Adrenal gland (tissue), 12 donors: ENCODE results near the gene RALGAPB. TPM values are rescaled to one million over a fixed set of nuclear protein-coding genes. Genes with fewer than 3 reads are reported as not detected.

Experiments used
- DNase-seq, 7 donors: peaks; one replicate each; pipeline ENCODE4 v3.0.0-alpha.2; 2019 to 2020
- H3K27ac ChIP-seq, 5 donors: fragments of 200-600 bp; sonication (generic) in 4 of 5; 1 replicate in 3 of 5; 2 replicates in 2 of 5; pipeline versions ENCODE4 v1.5.1 to v1.8.0; 2016 to 2020; ENCODE audit warnings: mild to moderate bottlenecking in 1 of 5
- H3K27me3 ChIP-seq: fragments of 200-600 bp; 2 replicates; pipeline ENCODE4 v1.8.0; 2021
- H3K36me3 ChIP-seq, 2 donors: fragments of 200-600 bp; replicated peaks in 1 of 2; 1 replicate in 1 of 2; 2 replicates in 1 of 2; pipeline versions ENCODE4 v1.5.1 to v1.8.0; 2018 to 2022
- H3K4me1 ChIP-seq, 2 donors: fragments of 200-600 bp; replicated peaks in 1 of 2; 1 replicate in 1 of 2; 2 replicates in 1 of 2; pipeline versions ENCODE4 v1.5.1 to v1.8.0; 2018 to 2021
- H3K4me3 ChIP-seq, 4 donors: fragments of 200-600 bp; sonication (generic) in 3 of 4; one replicate each; pipeline ENCODE4 v1.5.1; 2016 to 2018
- H3K9me3 ChIP-seq, 3 donors: fragments of 200-600 bp; sonication (generic) in 1 of 3; replicated peaks in 1 of 3; 1 replicate in 2 of 3; 2 replicates in 1 of 3; pipeline versions ENCODE4 v1.5.1 to v1.8.0; 2016 to 2021
- POLR2A ChIP-seq, 2 donors: fragments of 450-650 bp; IDR thresholded peaks; one replicate each; pipeline ENCODE4 v1.6.1; 2017; ENCODE audit warnings: antibody characterized with exemption in 2 of 2, mild to moderate bottlenecking in 2 of 2, moderate library complexity in 1 of 2
- WGBS, 4 donors: extraction: QIAGEN DNeasy Blood & Tissue Kit in 2 of 4; methylation state at CpG; one replicate each; pipeline versions ENCODE4 v1.1.5 to v1.1.7; 2013 to 2017; 5-methylcytosine and 5-hydroxymethylcytosine counted together
- intact Hi-C, 2 donors: fragments of 100-400 bp; cut with DNase I; formaldehyde crosslinking; loops; one replicate each; pipeline versions ENCODE4 v1.14.1 to v1.15.0; 2022 to 2023
- polyA plus RNA-seq, 3 donors: library from polyadenylated mRNA; stranded (reverse); fragments of 200-250 nt in 2 of 3; fragments of 350-450 nt in 1 of 3; fragmentation: Illumina TruSeq in 1 of 3; extraction: RNeasy Lipid Tissue Mini Kit (QIAGEN cat#74804) in 1 of 3; gene quantifications; one replicate each; pipeline ENCODE4 v1.2.3, GENCODE V29; 2013 to 2014
- total RNA-seq, 9 donors: library from RNA; depleted of rRNA in 4 of 9; stranded (reverse); fragments of >200 nt in 4 of 9; fragments of 120-200 nt in 1 of 9; fragmentation: NEBNext Ultra II Directional in 1 of 9; extraction: Animal tissue kit (Norgen Biotek cat#: 25700) in 1 of 9; gene quantifications; one replicate each; pipeline versions ENCODE4 v1.1.0 to v1.2.4, GENCODE V29; 2013 to 2023
- TF ChIP-seq, protein P1 (sequence below), 6 experiments: fragments of 450-650 bp in 4 of 6; fragments of 200-600 bp in 2 of 6; sonication (generic) in 1 of 6; IDR thresholded peaks; 1 replicate in 5 of 6; 2 replicates in 1 of 6; pipeline versions ENCODE4 v1.5.1 to v1.8.0; 2016 to 2021; ENCODE audit warnings: antibody characterized with exemption in 6 of 6, mild to moderate bottlenecking in 2 of 6, moderate library complexity in 1 of 6
- donor health status: healthy with polysubstance abuse.
- donor health status: Bipolar disorder and iron deficiency.
- donor health status: DM: yes; HTN: yes; CAD: no.
- donor health status: DM: no; HTN: no; CAD: no.
- donor health status: DM: no; HTN: no; CAD: no.
- donor health status: DM: yes; HTN: yes; CAD: no.

The RALGAPB gene
- total and polyA plus RNA-seq, 12 donors, result 11.7 to 44.7 (median 31.7) TPM

DNA sequence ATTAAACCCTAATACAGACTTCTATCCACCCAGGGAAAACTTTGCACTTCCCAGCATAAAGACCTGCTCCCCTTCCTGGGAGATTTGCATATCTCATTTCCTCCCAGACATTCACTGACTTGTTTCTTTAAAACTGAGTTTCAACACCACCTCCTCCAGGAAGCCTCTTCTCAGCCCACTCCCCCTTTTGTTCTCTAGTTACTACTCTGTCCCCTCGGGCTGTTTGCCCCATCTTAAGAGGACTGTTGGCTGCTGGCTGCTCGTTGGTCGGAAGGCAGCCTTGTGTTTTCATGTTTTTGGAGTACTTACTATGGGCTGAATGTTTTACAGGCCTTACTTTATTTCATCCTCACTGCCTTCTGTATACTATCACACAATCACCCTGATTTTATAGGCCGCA is 135.5 kb downstream of the RALGAPB start:
- H3K4me1 ChIP-seq, result no peaks in the 10 kb centered on the region
- no peaks in the 10 kb centered on the region for H3K36me3 ChIP-seq
- no peaks in the 10 kb centered on the region for H3K9me3 ChIP-seq
- TF ChIP-seq, protein P1, sequence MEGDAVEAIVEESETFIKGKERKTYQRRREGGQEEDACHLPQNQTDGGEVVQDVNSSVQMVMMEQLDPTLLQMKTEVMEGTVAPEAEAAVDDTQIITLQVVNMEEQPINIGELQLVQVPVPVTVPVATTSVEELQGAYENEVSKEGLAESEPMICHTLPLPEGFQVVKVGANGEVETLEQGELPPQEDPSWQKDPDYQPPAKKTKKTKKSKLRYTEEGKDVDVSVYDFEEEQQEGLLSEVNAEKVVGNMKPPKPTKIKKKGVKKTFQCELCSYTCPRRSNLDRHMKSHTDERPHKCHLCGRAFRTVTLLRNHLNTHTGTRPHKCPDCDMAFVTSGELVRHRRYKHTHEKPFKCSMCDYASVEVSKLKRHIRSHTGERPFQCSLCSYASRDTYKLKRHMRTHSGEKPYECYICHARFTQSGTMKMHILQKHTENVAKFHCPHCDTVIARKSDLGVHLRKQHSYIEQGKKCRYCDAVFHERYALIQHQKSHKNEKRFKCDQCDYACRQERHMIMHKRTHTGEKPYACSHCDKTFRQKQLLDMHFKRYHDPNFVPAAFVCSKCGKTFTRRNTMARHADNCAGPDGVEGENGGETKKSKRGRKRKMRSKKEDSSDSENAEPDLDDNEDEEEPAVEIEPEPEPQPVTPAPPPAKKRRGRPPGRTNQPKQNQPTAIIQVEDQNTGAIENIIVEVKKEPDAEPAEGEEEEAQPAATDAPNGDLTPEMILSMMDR (IDR thresholded peaks at IDR 0.05), result no peak
- no peak for TF ChIP-seq POLR2A (IDR thresholded peaks at IDR 0.05)
- WGBS, 4 donors, result 80 to 88% (median 85%) methylated on average over 4 of the region's 4 CpGs
- no peak overlapping the region for H3K27ac ChIP-seq
- H3K4me3 ChIP-seq, result no peak overlapping the region
- DNase-seq, result no peak
- intact Hi-C loops, result no loop called here
- peaks cover 7% of the 10 kb centered on the region for H3K27me3 ChIP-seq

DNA sequence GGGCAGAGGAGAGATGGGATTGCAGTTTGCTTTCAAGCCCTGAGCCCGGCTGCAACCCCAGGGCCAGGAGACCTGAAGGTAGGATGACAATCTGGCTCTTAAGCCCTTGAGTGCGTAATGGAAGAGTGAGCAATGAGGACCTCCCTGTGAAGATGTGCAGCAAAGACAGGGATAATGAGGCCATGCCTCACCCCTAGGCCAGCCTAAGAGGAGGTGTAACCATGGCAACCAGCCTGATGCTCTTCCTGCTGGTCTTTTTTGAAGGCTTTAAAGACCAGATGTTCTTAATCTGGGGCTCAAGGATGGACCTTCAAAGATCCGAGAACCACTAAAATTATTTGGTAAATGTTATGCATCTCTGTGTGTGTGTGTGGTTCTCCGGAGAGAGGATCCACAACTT is 137.2 kb downstream of the RALGAPB start:
- H3K4me3 ChIP-seq, result no peak overlapping the region
- DNase-seq, result no peak
- peaks cover 7% of the 10 kb centered on the region for H3K27me3 ChIP-seq
- no peaks in the 10 kb centered on the region for H3K36me3 ChIP-seq
- no peaks in the 10 kb centered on the region for H3K9me3 ChIP-seq
- intact Hi-C loops, result no loop called here
- no peak overlapping the region for H3K27ac ChIP-seq
- no peaks in the 10 kb centered on the region for H3K4me1 ChIP-seq
- 82 to 91% (median 89%) methylated on average over 4 of the region's 4 CpGs for WGBS, 4 donors
- TF ChIP-seq, protein P1 (IDR thresholded peaks at IDR 0.05), result no peak
- TF ChIP-seq POLR2A (IDR thresholded peaks at IDR 0.05), result no peak

DNA sequence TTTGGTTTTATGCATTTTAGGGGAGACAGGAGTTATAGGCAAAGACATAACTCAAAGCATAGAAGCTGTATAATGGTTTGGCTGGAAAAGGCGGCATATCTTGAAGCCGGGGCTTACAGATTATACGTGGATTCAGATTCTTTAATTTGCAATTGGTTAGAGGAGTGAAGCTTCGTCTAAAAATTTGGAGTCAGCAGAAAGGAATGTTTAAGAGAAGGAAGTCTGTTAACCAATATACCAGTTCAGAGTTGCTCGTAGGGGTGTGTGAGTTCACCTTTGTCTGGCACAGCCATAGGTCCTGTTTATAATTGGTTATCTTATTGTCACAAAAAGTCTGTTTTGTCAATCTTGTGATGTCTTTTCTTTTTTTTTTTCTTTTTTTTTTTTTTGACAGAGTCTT is 137.9 kb downstream of the RALGAPB start:
- TF ChIP-seq, protein P1 (IDR thresholded peaks at IDR 0.05), result no peak
- TF ChIP-seq POLR2A (IDR thresholded peaks at IDR 0.05), result no peak
- peaks cover 7% of the 10 kb centered on the region for H3K27me3 ChIP-seq
- no peak overlapping the region for H3K27ac ChIP-seq
- H3K4me3 ChIP-seq, result no peak overlapping the region
- intact Hi-C loops, result no loop called here
- no peaks in the 10 kb centered on the region for H3K4me1 ChIP-seq
- H3K36me3 ChIP-seq, result no peaks in the 10 kb centered on the region
- H3K9me3 ChIP-seq, result no peaks in the 10 kb centered on the region
- WGBS, 4 donors, result 69 to 77% (median 73%) methylated on average over 5 of the region's 5 CpGs
- no peak for DNase-seq

- no peak for TF ChIP-seq POLR2A (IDR thresholded peaks at IDR 0.05)
- TF ChIP-seq, protein P1 (IDR thresholded peaks at IDR 0.05), result no peak
- Histone ChIP-seq H3K9me3 (no peaks in the 10 kb centered on the region), H3K4me1 (no peaks in the 10 kb centered on the region), H3K36me3 (no peaks in the 10 kb centered on the region), H3K27ac (no peak overlapping the region), H3K27me3 (peaks cover 16% of the 10 kb centered on the region), H3K4me3 (no peak overlapping the region)
- DNase-seq, result no peak
- 66 to 79% (median 73%) methylated on average over 5 of the region's 5 CpGs for WGBS, 4 donors
- intact Hi-C loops, result no loop called here
These were observed 140.3 kb downstream of the RALGAPB start for GRCh38 chr20:38612751-38613515.
